Endothelial cell of hepatic sinusoid (primary cell): Measurements from ENCODE around the gene CYSRT1.

Source experiments
- in situ Hi-C: cut with HindIII; loops from 2 replicates; pipeline ENCODE4 v1.10.0; 2017; ENCODE audit warnings: low sequenced_read_pairs

Gene CYSRT1

DNA sequence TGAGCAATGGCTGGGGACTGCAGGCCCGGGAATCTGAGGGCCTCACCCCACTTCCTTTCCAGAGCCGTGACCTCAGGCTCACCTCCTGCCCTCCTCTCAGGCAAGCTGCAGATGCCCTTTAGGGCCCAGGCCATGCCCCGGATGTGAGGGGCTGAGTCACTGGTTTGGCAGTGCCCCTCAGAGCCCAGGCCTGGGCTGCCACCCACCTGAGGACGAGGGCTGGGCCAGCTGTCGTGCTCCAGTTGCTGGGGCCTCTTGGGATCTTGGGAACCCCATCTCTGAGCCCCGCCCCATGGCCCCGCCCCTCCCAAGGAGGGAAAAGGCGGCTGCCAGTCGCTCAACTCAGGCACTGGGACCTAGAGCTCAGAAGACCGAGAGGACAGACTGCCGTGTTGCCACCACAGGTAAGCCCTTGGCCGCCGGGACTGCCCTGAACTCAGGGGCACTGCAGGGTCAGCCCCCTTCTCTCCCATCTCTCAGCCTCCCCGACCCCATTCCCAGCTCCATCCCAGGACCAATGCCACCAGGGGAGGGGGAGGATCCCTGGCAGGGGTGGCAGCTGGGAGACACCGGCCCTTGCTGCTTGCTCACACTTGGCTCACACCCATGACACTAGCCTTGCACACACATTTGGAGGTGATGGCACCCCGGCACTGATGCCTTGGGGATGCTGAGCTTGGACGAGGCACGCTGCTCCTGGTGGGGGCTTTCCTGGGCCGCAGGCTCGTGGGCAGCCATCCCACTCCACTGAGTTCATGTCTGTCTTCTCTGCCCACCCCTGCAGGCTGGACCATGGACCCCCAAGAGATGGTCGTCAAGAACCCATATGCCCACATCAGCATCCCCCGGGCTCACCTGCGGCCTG, at the start of gene CYSRT1:
TSS of gene CYSRT1 (plus strand) at position 345 of the 865 bp plus-strand sequence. CDS start at position 793, 448 bp downstream.
- in situ Hi-C loops = loop anchor here (5.0 kb wide), 1 partner anchor 58 kb away; no protein-coding TSS in a partner anchor

DNA sequence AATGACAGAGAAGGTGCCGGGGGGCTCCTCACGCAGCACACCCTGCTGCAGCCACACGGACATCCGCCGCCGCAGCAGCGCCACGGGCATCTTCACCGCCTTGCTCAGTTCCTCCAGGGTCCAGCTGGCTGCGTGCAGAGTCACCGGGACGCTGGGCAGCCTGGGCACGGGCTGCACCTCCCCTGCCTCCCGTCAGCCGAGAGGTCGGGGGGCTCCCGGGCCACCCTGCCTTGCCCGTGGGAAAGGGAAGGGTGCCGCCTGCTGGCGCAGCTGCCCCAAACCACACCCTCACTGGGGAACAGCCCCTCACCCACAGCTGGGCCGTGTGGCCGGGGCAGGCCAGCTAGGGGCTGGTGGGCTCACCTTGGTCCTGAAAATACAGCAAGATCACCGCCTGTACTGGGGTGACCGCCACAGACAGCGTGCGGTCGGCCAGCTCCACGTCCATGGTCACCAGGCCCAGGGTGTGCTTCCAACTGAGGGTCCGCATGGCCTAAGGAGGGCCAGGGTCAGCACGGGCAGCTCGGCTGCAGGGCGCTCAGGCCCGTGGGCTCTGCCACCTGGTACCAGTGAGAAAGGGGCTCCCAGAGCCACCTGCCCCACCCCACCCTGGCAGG, 49.5 kb upstream of the CYSRT1 start:
- in situ Hi-C loops = no loop called here

DNA sequence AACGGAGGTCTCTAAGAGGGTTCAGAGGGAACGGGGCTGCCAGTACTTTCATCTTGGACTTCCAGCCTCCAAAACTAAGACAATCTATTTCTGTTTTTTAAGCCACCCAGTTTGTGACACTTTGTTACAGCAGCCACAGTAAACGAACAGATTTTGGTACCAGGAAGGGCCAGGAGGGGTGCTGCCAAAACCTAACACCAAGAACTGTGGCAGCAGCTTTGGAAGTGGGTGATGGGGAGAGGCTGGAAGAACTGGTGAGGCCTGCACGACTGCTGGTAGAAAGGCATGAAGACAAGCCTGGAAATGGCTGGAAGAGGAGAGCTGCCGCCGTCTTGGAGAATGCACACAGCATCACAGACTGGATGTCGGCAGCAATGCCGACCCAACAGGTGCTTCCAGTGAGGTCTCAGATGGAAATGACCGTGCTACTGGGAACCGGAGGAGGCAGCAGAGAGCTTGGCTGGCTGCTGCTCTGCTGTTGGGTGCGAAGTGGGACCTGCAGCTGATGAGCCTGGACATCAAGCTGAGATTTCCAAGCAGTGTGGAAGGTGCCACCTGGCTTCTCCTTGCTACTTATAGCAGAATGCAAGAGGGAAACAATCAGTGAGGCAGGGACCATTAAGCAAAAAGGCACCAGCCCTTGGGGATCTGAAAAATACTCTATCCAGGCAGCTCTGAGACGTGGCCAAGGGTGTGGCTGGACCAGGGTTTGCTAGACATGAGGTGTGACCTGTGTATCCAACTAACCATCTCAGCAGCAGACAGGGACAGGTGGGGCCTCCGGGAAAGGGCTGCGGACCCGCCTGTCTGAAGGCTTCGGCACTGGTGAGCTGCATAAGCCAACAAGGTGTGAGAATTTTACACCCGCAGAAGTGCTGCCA, 48.4 kb upstream of the CYSRT1 start:
- in situ Hi-C loops = no loop called here

DNA sequence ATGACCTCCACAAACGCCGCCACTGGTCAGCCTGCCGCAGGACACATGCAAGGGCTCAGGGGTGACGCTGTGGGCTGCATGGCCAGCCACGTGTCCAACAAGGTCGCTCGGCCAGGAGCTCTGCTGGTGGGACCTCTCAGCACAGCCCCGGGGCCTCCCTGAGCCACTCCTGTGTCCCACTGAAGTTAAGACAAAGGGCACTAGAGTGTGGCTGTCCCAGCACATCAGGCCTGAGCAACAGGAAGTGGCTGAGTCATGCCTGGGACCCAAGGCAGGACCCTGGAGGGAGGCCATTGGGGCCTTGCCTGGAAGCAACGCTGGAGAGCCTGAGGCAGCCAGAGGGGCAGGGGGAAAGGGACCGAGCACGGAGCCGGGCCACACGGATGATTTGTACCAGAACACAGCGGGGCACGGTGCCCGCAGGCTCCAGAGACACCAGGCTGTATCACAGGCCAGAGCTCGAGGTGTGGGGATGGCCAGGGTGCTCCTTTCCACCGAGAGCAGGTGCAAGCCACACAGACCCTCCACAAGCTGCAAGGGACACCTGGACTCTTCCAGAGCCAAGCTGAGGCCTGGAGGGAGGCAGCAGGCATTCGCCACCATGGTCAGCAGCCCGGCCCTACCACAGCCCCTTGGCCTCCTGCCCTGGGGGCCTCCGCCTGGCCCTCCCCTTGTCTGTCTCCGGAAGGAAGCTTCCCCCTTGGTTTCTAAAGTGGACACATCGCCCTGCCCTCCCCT, 46.6 kb upstream of the CYSRT1 start:
- in situ Hi-C loops = no loop called here

DNA sequence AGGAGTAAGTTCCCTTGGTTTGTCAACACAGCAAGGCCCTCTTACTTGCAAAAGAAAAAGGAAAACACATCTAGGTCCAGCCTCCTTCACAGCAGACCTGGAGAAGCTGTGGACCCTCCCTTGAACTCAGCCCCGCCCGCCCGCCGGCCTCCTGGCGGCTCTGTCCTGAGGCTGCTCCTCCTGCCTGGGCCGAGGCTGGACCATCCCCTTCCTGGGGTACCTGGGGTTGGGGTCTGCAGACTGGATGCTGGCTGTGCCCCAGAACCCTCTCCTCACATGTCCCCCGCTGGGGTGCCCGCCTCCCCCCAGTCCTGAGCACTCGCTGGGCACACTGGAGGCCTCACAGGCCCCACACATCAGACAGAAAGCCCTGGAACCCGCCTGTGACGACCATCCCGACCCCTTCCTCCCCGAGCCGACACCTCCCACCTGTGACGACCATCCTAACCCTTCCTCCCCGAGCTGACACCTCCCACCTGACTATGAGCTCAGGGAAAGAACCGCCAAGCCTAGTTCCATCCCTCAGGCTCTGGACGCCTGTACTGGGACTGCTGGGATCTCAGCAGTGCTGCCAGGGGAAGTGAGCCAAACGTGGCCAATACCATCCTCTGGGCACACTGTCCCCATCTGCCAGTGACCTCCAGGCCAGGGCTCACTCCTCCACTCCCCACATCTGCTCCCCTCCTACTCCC, 45.9 kb upstream of the CYSRT1 start:
- in situ Hi-C loops = no loop called here

DNA sequence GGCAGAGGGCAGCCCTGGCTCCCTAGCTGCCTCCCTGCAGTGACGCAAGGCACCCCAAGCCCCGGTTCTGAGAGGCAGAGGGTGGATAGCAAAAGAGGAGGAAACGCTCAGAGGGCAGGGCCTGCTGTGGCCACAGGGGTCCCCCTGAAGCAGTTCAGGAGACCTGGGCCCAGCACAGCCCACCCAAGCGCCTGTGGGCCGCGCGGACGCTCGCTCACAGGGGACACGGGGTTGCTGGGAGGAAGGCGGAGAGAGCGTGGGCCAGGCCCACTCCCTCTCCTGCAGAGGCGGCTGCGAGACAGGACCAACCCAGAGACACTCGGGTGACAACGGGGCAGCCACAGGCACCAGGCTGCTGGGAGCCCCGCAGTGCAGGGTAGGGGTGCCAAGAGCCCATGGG, 45.2 kb upstream of the CYSRT1 start:
- in situ Hi-C loops = no loop called here

- in situ Hi-C loops = no loop called here
These were observed 44.5 kb upstream of the CYSRT1 start for GRCh38 chr9:137180491-137180890.

DNA sequence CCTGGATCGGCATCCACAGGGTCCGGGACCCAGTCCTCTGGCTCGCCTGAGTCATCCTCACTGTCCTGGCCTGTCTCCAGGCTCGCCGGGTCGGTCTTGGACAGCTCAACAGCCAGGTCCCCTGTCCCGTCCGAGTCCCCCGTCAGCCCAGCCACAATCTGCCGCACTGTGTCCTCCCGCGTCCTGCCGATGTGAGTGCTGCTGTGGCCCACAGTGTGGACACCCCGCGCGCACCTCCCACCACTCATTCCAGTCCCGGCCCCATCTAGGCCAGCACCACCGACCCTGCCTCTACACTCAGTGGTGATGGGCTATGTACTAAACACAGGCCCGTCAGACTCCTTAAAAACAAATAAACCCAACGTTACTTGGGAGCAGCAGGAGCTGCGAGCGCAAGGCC, 43.3 kb upstream of the CYSRT1 start:
- in situ Hi-C loops = no loop called here

- in situ Hi-C loops = no loop called here
These were observed 42.1 kb upstream of the CYSRT1 start for GRCh38 chr9:137182836-137183235.

DNA sequence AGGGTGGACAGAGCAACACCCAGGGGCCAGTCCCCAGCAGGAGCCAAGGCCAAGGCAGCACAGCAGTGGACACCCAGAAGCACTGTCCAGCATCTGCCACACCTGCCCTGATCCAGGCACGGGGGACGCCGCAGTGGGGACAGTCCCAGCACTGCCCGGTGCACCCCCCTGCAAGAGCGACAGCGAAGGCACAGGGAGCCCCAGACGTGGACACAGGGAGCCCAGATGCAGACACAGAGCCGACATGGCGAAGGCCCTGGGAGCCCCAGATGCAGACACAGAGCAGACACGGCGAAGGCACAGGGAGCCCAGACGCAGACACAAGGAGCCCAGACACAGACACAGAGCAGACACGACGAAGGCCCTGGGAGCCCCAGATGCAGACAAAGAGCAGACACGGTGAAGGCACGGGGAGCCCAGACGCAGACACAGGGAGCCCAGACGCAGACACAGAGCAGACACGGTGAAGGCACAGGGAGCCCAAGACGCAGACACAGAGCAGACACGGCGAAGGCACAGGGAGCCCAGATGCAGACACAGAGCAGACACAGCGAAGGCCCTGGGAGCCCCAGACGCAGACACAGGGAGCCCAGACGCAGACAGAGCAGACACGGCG, 40.9 kb upstream of the CYSRT1 start:
- in situ Hi-C loops = no loop called here

- in situ Hi-C loops = no loop called here
These were observed 39.9 kb upstream of the CYSRT1 start for GRCh38 chr9:137184881-137185660.

DNA sequence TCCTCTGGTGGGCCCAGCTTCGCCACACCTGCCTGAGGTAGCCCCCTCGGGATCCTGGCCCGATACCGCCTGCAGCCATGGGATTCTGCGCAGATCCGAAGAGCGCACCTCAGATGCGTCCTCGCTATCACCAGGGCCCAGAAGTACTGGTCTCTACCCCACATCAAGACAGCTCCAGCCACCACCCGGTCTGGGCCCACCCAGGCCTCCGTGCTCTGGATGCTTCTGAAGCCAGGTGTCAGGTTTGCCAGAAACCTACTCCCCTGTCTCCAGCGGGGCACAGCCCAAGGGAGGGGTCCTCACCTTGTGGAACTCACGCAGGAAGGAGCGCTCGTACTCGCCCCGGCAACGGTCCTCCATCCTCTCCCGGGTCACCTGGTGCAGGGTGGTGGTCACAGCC, 39.1 kb upstream of the CYSRT1 start:
- in situ Hi-C loops = no loop called here

DNA sequence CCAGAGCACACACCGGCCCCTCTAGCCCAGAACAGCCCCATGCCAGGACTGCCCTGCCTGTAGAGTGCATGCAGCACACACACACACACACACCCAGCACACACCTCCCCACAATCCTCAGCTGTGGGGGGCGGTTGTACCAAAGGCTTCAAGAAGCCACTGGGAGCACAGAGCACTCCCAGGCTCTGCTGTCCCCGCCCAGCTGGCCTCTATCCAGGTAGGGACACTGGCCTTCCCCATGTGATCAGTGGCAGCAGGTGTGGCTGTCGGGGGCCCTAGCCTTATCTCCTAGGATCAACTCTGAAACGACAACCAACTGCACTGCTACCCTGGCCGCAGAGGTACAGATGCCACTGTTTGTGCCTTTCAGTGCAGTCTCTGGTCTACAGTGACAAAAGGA, 38.6 kb upstream of the CYSRT1 start:
- in situ Hi-C loops = no loop called here

GRCh38 chr9:137187386-137187785, 37.6 kb upstream of the CYSRT1 start:
- in situ Hi-C loops = no loop called here

- in situ Hi-C loops = no loop called here
These were observed 36.9 kb upstream of the CYSRT1 start for GRCh38 chr9:137188086-137188489.

GRCh38 chr9:137188490-137189296, 36.3 kb upstream of the CYSRT1 start, which contains the start of the genes ANAPC2 and SSNA1:
TSS of gene ANAPC2 (minus strand) at chr9:137188560. CDS start at chr9:137188532, 28 bp downstream.
TSS of gene SSNA1 (plus strand) at chr9:137188676. CDS start at chr9:137188727, 51 bp downstream.
- in situ Hi-C loops = no loop called here
